ENCODE measurements around the gene RAD51. TPM values are rescaled to one million over a fixed set of nuclear protein-coding genes. Genes with fewer than 3 reads are reported as not detected.
"Not testable (repeated sequence)": the region's sequence is repeated elsewhere in the genome, so short reads cannot be mapped to it uniquely, and the experiment has no call there.

The RAD51 gene
- total RNA-seq, result 9.2 and 12.9 TPM in 2 replicates

- DNase-seq (ENCODE audit: low read depth, low spot score), result peak; percentile 80
Measured at GRCh38 chr15:40694688-40695468, at the start of gene RAD51. Gene RAD51, plus strand, starts transcription at chr15:40695174. Its CDS starts 3,585 bp downstream, at chr15:40698759.

- no peak for DNase-seq (ENCODE audit: low read depth, low spot score)
Measured at GRCh38 chr15:40647523-40647922, 47.5 kb upstream of the RAD51 start.

- DNase-seq (ENCODE audit: low read depth, low spot score), result no peak
Measured at GRCh38 chr15:40650479-40650878, 44.5 kb upstream of the RAD51 start.

- DNase-seq (ENCODE audit: low read depth, low spot score), result no peak
Measured at GRCh38 chr15:40660686-40661085, 34.3 kb upstream of the RAD51 start.

GRCh38 chr15:40664909-40665308 is 30.1 kb upstream of the RAD51 start:
- DNase-seq (ENCODE audit: low read depth, low spot score), result no peak

- DNase-seq (ENCODE audit: low read depth, low spot score), result not testable (repeated sequence)
Measured at GRCh38 chr15:40676290-40676689, 18.7 kb upstream of the RAD51 start.

DNA sequence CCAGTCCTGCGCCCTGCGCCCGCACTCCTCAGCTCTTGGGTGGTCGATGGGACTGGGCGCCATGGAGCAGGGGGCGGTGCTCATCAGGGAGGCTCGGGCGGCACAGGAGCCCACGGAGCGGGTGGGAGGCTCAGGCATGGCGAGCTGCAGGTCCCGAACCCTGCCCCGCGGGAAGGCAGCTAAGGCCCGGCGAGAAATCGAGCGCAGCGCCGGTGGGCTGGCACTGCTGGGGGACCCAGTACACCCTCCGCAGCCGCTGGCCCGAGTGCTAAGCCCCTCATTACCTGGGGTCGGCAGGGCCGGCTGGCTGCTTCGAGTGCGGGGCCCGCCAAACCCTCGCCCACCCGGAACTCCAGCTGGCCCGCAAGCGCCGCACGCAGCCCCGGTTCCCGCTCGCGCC is 18.1 kb upstream of the RAD51 start:
- DNase-seq (ENCODE audit: low read depth, low spot score), result not testable (repeated sequence)

GRCh38 chr15:40680151-40680550 is 14.8 kb upstream of the RAD51 start:
- DNase-seq (ENCODE audit: low read depth, low spot score), result no peak

DNA sequence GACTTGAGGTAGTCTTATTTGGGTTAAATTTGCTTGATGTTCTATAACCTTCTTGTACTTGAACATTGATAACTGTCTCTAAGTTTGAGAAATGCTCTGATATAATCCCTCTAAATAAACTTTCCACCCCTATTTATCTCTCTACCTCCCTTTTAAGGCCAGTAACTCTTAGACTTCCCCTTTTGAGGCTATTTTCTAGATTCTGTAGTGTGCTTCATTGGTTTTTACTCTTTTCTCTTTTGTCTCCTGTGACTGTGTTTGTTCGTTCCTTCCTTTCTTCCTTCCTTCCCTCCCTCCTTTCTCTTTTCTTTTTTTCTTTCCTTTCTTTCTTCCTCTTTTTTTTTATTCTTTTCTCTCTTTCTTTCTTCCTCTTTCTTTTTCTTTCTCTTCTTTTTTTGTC is 14.0 kb upstream of the RAD51 start:
- not testable (repeated sequence) for DNase-seq (ENCODE audit: low read depth, low spot score)

DNA sequence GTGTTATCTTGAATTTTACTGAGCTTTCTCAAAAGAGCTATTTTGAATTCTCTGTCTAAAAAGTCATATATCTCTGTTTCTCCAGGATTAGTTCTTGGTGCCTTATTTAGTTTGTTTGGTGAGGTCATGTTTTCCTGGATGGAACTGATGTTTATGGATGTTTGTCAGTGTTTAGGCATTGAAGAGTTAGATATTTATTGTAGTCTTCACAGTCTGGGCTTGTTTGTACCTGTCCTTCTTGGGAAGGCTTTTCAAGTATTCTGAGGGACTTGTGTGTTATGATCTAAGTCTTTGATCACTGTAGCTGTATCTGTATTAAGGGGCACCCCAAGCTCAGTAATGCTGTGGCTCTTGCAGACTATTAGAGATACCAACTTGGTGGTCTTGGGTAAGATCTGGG is 10.6 kb upstream of the RAD51 start:
- DNase-seq (ENCODE audit: low read depth, low spot score), result no peak

DNA sequence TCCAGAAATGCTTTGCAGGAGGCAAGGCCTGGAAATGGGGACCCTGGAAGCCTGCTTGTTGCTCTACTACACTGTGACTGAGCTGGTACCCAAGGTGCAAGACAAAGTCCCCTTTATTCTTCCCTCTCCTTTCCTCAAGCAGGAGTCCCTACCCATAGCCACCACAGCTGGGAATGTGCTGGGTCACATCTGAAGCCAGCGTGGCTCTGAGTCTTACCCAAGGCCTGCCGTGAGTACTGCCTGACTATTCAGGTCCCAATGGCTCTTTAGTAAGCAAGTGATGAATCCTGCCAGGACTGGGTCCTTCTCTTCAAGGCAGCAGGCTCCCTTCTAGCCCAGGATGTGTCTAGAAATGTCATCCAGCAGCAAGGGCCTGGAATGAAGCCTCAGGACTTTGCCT is 9.6 kb upstream of the RAD51 start:
- DNase-seq (ENCODE audit: low read depth, low spot score), result no peak

DNA sequence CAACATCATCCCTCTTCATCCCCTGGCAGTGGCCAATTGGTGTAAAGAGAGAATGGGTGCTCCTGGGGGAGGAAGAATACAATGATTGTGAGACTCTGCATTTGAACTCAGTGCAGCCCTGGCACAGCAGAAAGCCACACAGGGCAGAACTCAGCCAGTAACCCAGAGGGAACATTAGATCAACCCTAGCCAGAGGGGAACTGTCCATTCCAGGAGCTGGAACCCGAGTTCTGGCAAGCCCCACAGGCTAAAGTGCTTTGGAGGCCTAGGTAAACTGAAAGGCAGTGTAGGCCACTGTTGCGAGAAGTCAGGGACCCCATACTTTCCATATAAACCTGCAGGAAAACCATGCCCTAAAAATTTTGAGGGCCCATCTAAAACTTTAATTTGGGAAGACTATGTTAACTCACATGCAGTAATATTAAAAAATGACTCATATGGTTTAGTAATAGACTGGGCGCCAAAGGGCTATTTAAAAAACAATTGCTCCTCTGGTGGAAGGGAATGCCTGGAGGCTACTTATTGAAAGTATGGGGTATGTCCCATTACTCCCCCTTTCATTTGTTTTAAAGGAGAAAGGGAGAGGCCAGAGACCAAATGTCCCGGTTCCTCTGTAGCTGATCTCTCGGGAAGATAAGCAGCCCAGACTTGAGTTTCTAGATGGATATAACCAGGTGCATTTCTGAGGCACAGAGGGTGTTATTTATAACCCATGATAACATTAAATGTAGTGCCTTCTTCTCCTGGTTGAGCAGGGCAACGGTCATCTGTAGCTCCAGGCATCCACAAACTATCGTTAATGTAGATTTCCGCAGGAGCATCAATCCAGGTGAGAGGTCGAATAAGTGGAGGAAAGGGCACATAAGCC is 5.8 kb upstream of the RAD51 start:
- no peak for DNase-seq (ENCODE audit: low read depth, low spot score)

- DNase-seq (ENCODE audit: low read depth, low spot score), result no peak
Measured at GRCh38 chr15:40691737-40692136, 3.2 kb upstream of the RAD51 start.

- DNase-seq (ENCODE audit: low read depth, low spot score), result no peak
Measured at GRCh38 chr15:40693904-40694687, 878 bp upstream of the RAD51 start.

DNA sequence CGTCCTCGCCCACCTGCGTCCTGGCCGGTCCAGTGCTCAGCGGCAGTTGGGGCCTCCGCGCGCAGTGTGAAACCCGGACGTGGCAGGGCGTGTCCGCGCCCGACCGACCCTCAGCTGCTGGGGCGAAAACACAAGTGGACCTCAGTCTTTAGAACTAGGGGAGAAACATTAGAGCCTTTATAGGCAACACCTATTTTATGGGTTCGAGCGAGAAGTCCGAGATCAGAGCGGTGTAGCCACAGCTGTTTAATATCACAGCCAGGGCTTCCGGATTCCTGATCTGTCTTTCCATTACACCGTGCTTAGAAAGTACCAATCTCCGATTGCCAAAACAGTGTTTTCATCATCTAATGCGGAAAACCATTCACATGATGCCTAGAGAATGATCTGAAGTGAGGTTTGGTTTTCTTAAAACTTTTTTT is 506 bp downstream of the RAD51 start:
- no peak for DNase-seq (ENCODE audit: low read depth, low spot score)

- no peak for DNase-seq (ENCODE audit: low read depth, low spot score)
Measured at GRCh38 chr15:40696228-40696627, 1.3 kb downstream of the RAD51 start.

- DNase-seq (ENCODE audit: low read depth, low spot score), result no peak
Measured at GRCh38 chr15:40697916-40698315, 2.9 kb downstream of the RAD51 start.

- no peak for DNase-seq (ENCODE audit: low read depth, low spot score)
Measured at GRCh38 chr15:40702077-40702476, 7.1 kb downstream of the RAD51 start.

DNA sequence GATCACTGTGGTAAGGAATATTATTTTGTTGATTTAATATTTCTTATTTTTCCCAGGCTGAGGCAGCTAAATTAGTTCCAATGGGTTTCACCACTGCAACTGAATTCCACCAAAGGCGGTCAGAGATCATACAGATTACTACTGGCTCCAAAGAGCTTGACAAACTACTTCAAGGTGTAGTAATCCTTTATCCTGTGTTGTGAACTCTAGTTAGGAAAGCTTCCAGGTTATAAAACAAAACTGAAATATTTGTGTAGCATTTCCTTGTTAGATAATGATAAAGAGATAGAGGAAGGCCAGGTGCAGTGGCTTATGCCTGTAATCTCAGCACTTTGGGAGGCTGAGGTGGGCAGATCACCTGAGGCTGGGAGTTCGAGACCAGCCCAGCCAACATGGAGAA is 11.1 kb downstream of the RAD51 start:
- no peak for DNase-seq (ENCODE audit: low read depth, low spot score)

- no peak for DNase-seq (ENCODE audit: low read depth, low spot score)
Measured at GRCh38 chr15:40714144-40714543, 19.2 kb downstream of the RAD51 start.

DNA sequence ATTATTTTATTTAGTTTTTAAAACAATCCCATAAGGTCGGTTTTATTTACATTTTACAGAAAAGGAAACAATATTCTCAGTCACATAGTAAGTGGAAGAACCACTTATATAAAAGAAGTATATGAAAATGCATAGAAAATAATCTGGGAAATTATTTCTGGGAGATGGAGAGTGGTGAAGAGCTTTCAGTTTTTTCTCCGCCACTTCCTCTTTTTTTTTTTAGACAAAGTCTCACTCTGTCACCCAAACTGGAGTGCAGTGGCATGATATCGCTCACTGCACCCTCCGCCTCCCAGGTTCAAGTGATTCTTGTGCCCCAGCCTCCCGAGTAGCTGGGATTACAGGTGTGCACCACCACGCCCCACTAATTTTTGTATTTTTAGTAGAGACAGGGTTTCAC is 21.2 kb downstream of the RAD51 start:
- no peak for DNase-seq (ENCODE audit: low read depth, low spot score)

DNA sequence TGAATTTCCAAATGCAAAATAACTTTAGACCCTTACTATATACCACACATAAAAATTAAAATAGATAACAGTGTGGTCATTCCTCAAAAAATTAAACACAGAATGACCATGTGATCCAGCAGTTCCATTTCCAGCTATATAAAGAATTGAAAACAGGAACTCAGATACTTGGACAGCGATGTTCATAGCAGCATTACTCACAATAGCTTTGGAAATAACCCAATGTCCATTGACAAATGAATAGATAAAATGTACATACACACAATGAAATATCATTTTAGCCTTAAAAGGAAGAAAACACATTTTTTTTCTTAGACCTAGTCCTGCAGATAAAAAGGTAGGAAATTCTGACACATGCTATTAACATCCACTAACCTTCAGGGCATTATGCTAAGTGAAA is 26.7 kb downstream of the RAD51 start:
- DNase-seq (ENCODE audit: low read depth, low spot score), result peak; percentile 66

All from pulmonary artery endothelial cell (primary cell).